Iris pigment epithelial cell (primary cell): ENCODE data around the gene THSD4.

ENCODE experiments used
- DNase-seq: peaks from one replicate; pipeline ENCODE4 v3.0.0-alpha.2; 2011; ENCODE audit warnings: low read depth

Gene THSD4

DNA sequence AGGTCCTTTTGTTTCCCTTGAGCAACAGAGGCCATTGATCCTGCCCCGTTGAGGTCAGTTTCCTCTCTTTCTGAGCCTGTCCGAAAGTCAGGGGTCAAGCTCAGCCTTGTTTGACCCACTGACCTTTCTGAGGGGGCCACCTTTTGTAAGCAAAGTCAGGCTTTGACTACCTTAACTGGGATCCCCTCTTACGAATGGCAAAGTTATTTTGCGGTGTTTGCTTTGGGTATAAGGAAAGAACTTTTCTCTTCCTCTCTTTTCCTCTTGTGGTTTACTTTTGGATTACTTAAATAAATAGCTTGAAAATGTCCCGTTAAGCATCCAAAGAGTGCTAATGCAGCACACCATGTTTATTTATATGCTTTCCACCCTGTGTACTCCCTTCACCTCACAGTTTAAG, 340.6 kb downstream of the THSD4 start:
- peak; percentile 40 for DNase-seq

DNA sequence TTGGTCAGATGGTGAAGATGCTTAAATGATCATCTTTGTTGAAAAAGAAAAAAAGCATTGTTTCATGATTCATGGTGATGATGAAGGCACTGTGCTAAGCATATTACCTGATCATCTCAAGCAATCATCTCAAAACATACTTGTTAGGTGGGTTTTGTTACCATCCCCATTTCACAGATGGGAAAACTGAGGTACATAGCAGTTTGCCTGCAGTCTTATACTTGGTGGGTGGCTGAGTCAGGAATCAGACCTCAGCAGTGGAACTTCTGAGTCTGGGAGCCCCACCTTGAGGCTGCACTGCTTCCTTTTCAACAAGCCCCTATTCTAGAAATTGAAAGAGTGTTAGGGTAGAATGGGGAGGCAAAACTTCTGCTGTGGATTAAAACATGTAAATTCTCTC, 341.1 kb downstream of the THSD4 start:
- no peak for DNase-seq

DNA sequence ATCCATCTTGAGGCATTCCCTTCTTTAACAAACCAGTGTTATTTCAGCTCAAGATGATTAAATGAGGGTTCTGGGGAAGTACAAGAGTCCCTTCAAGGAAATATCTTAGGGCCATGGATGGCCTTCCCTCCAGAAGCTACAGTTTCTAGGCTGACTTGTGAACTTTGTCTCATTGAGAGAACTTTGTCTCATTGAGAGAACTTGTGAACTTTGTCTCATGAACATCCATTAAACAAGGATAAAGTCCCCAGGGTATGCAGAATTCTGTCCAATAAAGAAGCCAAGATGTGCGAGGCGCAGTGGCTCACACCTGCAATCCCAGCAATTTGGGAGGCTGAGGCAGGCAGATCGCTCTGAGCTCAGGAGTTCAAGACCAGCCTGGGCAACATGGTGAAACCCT, 341.5 kb downstream of the THSD4 start:
- DNase-seq: no peak

DNA sequence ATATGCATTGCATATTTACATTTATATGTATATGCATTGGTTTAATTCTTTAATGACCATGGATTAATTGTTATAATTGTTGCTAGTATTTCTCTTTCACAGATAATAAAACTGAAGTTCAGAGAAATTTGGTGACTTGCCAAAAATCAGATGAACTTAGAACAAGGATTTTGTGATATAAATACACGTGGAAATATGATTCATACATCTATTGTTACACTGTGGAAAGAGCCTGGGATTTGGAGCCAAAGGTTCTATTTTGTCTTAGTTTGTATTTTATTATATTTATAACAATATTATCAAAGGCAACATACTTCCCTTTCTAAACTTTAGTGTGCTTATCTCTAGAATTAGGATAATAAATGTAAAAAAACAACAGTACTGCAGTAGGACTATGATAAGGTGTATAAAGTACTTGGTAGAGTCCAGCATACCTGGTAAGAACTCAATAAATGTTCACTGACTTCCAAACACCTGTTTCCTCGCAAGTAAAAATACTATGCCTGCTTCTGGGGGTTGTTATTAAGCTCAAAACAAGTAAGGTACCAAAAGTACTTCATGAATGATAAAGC, 342.9 kb downstream of the THSD4 start:
- DNase-seq: no peak

DNA sequence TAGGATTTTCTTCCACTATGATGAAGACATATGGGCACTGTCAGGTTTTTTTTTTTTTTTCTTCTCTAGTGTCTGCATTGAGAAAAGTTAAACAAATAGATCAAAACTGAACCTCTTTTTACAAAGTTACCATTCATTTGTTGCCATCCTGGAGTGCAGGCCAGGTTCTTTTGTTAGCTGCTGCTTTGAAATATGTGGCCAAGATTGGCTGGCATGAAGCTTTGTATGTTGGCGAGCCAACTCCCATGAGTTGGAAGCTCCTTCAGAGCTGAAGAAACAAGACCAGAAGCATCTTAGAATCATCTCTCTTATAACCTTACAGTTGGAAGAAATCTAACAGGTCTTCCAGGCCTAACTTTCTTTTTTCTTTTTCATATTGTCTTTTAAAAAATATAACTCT, 346.5 kb downstream of the THSD4 start:
- DNase-seq: no peak

DNA sequence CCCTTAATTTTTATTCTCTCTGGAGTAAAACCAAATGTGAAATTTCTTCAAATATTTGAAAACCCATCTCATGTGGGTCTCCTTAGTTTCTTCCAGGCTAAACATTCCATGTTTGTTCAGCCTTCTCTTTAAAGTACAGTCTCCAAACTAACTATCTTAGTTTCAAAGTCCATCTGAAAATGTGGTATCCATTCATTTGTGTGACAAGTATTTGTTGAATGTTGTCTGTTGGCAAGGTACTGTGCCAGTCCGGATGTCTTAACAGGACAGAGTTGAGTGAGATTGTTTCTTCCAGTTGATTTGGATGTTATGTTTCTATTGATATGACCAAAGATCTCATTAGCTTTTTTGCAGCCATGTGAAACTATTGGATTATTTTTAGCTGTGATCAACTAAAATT, 347.4 kb downstream of the THSD4 start:
- no peak for DNase-seq

DNA sequence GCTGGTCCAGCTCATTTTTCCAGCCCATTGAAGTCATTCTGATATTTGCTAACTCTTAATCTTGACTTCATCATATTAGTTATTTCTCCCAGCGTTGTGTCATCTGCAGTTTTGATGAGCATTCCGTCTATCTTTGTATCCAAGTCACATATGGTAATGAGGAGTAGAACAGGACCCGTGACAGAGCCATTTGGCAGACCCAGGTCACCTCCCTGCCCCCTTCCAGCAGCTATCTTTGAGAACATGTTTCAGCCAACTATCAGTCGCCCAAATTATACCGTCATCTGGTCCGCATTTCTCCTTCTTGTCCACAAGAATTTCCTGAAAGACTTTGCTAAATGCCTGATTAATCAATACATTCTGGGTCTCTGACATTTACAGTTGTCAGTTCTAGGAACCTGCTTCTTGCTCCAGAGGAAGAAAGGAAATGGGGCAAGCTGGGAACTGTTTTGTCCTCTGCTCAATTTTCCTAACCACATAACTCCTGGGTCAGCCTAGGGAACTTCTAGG, 347.9 kb downstream of the THSD4 start:
- no peak for DNase-seq

DNA sequence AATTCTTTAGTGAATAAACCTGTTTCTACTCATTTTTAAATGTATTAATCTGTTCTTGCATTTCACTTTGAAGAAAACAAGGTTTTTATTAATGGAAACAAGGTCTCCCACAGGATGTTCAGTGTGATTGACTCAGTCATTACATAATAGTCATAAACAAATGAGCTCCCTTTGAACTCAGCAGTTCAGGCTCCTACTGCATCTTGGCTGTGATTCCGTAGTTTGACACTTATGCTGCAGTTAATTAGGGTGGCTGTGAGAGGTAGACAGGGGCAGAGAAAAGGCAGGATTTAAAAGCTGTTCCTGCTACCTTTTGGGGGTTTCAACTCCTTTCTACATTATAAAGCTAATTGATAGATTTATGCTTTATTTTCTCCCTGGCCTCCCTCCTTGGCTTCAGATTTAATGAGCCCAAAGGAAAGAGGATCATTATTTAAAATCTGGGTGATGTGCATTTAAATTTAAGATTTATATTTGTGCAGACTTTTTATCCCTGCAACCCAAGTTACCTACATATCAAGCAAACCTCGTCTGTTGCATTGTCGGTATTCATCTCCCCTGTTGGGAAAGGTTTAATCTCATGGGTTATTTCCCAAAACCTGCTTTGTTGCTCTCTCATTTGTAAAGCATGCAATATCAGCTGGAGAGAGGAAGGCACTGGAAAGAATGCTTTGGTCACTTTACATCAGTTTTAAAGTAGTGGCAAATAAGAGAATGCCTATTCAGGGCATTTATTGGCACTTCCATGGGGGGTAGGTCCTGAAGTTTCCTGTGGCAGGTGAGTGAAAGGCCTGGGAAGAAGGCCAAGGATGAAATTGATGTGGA, 350.1 kb downstream of the THSD4 start:
- peak; percentile 53 for DNase-seq

DNA sequence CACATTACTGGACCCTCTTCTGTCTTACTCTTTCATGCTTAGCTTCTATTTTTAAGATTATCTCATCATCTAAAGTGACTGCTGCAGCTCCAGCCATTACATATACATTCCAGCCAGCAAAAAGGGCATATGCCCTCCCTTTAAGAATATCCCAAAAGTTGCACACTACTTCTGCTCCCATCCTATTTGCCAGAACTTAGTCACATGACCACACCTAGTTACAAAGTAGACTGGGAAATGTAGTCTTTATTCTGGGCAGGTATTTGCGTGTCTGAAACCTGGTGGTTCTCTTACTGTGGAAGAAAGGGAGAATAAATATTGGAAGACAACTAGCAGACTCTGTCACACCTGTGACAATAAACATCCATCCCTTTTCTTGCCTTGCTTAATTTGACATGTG, 353.4 kb downstream of the THSD4 start:
- no peak for DNase-seq

DNA sequence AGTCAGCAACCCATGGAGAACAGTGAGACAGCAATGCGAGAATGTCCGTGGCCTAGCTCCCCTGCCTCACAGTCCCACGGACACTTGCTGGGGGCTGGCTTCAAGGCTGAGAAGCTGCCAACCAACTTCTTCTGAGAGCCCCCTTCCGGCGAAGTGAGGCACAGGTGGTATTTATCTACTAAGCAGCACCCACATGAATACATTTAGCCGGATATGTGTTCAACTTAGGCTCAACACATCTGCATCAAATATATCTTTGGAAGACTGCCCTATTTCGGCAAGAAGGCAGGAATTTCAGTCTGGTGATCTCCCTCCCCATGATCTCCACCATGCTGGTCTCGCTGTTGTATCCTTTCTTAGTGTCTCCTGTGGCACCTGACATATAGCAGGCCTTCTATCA, 354.1 kb downstream of the THSD4 start:
- DNase-seq: peak; percentile 30

DNA sequence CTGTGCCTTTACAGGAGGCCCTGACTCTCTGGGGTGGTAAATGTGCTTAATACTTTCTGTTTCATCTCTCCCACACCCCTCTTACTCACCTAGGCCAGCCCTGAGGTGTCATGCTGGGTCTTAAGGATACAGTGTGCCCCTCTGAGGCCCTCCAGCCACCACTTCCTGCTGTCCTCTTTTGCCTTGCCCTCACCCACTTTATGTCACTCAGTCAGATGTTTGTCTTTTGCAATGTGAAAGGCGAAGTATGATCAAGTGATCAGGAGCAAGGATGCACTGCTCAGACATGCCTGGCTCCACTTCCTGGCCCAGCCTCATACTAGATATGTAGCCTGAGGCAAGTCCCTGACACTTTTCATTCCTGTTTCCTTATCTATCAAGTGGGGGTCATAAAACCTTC, 356.1 kb downstream of the THSD4 start:
- DNase-seq: peak; percentile 26

DNA sequence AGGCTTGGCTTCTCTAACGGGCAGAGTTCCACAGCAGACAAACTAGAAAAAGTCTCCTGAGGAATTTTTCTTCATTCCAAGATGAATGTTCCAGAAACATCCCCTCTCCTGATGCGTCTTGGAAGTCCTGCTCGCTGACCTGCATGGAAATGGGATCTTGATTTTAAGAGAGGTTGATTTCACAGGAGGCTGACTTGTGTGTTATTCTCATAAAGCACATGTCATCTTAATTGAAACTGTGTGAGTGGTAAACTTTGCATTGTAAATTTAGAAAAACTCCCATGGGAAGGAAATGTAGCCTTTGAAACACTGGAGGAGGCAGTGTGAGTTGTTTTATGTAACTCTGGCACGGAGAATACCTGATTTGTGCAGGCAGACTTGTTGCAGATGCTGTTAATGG, 357.3 kb downstream of the THSD4 start:
- no peak for DNase-seq

DNA sequence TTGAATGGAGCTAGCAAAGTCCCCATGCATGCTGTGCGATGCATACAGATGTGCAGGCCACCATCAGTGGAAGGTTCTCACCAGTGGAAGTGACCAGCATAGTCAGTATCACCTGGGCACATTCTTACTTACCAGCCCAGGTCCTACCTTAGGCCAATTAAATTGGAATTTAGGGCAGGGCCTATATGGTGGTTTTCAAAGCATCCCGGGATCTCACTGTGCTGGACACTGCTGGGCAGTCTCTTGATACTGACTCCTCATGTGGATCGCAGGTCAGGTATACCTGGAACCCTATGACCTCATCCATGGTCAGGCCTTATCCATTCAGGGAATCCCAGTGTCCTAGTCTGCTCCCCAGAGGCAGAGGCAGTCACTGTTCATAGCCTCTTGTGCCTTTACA, 358.5 kb downstream of the THSD4 start:
- DNase-seq: no peak

DNA sequence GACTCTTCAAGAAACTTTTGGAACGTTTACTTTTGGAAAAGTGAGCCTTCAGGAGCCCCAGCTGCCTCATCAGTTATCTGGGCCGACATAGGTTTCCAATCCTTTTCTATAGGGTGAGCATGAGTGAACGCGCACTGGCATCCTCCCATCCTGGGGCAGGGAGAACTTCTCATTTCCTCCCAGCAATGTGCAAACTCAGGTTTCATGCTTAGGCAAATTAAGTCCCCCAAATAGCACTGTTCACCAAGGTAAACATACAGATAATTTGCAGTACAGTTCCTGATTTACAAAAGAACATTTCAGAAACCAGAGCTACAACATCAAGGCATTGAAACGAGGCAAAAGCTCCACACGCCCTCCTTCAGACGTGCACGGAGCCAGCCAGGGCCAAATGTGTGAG, 361.6 kb downstream of the THSD4 start:
- no peak for DNase-seq

DNA sequence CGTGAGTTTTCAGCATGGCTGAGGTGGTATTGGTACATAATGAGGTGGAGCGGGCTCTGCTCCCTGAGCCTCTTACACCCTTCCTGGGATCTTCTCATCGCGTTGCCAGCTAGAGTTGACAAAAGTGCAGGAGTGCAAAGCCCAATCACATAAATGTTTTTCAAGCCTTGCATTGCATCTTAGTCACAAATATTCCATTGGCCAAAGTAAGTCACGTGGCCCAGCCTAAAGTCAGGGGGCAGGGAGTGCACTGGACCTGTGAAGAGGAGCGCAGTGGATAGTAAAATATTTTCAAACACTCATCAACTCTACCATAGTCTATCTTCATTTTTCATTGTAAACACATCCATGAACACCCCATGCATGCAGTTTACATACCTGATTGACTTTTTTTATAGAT, 365.3 kb downstream of the THSD4 start:
- DNase-seq: no peak

DNA sequence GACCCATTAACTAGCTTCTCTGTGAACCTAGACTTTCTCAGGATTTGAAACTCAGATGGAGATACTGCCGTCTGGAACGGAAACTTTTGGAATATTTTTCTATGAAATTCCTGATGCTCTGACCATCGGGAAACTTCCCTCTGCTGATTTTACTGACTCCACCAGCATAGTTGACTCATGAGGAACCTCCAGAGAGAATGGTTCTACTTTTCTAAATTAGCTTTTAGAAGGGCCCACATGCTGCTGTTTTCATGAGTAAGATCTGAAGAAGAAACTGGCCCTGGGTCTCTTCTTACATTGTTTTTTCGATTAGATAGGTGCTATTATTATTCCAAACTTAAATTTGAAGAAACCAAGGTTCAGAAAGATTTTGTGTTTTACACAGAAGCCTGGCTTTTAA, 368.8 kb downstream of the THSD4 start:
- no peak for DNase-seq

DNA sequence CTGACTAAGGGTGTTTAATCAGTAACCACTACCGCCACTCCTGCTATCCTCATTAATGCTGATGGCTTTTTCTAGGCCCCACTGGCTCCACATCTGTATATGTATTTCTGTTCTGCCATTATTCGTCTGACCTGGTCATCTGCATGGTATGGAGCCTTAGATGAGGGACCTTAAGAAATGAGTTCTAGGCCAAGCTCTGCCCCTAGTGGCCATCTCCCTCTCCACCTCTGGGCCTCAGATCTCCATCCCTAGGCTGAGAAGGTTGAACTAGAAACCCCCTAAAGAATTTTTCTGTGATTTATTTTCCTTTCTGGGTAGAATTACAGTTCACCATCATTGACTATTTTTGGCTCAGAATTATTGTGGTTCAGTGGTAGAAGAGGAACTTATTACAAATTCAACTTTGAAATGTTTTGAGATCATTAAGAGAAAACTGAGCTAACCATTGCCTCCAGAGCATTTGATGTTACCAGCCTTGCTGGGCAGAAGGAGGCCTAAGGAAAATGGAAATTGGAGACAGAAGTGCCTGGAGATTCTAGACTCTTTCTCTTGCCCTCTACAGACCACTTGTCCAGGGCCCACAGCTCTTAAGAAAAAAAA, 369.9 kb downstream of the THSD4 start:
- peak; percentile 5 for DNase-seq

DNA sequence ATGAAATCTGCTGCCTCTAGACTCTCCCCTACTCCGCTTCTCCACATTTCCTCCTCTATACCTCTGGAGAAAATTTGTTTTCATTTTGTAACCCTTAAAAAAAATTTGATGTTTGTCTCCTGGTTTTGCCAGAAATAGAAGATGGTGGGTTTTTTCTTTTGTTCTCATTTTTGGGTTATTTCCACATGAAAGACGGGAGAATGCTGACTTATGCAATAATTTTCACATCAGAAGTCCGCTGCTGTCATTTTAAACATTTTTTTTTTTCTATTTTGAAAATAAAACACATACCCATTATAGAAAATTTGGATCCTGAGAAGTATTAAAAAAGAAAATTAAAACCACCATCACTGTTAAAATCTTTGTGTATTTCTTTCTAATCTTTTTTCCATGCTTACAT, 374.3 kb downstream of the THSD4 start:
- DNase-seq: no peak

DNA sequence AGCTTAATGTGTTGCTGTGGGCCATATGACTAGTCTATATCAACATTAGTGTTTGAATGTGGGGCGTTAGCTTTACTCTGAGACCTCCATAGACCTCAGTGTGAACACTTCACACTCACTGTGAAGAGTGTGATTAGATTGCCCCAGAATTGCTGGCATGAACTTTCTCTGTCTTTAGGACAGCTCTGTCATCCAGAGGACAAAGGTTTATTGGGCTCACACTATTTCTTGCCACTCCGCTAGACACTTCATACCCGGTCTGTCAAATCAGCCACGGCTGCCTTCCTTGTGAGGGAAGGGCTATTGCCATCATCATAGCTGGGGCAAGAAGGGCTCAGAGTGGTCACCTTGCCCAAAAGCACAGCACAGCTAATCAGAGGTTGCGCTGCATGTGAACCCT, 378.3 kb downstream of the THSD4 start:
- no peak for DNase-seq

DNA sequence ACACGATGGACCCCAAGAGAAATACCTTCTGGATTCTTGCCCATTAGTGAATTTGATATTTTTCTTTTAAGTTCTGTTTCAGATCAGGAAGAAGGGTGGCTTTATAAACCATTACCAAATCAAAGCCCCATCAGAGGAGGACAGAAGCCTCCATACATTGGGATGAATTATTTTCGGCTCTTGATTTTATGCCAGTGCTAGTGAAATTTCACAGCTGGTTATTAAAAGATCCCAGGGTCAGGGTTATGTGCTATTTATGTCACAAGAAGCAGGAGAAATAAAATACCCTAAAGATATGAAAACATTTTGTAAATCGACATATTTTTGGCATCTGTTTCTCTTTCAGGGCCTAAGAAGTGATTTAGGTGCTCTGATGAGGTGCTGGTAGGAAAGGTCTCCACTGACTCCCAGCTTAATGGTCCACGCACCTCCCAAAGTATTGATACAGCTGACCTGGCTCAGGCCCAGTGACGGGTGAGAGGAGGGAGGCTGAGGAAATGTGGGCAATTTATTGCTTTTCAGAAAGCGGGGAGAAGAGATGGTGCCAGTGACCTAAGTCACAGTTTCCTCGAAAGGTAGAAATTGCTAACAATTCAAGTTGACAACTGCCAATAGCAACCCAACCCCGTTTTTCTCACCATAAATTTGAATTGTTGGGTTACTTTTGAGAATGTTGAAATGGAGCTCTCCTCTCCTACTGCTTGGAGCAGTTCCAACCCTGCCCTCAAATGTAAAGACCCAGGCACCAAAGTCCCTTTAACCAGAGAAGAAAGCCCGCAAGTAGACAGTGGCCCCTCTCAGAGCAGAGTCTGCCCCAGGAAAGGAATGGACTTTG, 379.5 kb downstream of the THSD4 start:
- DNase-seq: no peak

DNA sequence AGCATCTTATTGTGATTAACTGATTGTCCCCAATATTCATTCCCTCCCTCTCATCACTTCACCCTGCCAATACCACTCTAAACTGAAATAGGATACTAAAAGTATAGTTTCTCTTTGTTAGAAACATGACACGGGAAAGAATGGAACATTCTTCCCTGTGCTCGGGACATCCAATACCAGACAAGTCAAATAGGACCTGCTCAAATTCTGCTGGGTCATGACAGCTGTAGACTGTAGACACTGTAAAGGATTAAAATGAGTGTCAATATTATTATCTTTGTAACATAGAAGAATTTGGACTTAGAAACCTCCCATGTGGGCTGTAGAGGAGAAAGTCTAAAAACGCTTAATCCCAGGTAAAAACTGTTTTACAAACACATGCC, 380.1 kb downstream of the THSD4 start:
- DNase-seq: no peak

DNA sequence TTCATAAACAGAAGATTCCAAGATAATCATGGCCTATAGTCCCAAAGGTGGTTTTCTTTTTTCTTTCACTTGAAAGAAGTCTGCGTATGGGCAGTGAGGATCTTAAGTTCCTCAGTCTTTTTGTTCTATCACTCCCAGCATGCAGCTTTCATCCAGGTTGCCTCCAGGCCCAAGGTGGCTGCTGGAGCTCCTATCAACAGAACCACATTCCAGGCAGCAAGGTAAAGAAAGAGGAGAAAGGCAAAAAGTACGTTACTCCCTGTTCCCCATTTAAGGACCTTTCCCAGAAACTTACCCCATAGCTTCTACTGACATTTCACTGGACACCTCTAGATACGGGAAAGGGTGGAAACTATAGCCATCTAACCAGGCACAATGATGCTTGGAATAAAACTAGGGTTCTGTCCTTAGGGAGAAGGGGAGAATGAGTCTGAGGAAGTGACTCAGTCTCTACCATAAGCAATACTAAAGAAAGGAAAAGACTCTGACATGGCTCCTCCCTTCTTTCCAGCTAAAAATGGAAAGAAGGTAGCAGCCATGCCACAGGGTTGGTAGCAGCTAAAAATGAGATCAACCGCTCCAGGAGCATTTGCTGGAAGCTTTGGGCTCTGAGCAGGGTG, 381.2 kb downstream of the THSD4 start:
- peak; percentile 44 for DNase-seq
